ENCODE measurements around the gene CILP. TPM values are rescaled to one million over a fixed set of nuclear protein-coding genes. Genes with fewer than 3 reads are reported as not detected.

The CILP gene
- total RNA-seq, 4 donors from 2014 or later, result 40.4 to 166 (median 93.8) TPM

DNA sequence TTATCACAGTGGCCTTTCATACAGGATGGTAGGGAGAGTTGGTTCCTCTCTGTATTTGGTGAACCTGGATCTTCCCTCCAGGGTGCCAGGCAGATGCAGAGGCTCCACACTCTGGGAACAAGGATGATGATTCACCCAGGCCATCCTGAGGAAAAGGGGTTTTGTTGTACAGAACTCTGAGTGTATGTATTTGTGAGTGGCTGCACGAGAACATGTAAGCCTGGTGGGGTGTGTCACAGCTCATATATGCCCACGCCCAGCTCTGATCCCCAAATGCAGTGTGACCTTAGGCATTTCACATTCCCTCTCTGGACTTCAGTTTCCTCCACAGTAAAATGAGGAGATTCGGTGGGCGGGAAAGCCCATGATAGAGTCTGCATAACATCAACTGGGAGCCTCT lies 11.6 kb upstream of the CILP start:
- WGBS, result 90% methylated on average over 4 of the region's 4 CpGs
- Histone ChIP-seq H3K36me3 (no peaks in the 10 kb centered on the region), H3K9me3 (no peaks in the 10 kb centered on the region), H3K4me3 (no peak overlapping the region), H3K4me1 (no peaks in the 10 kb centered on the region), H3K27me3 (no peaks in the 10 kb centered on the region), H3K27ac (replicated peaks in 1 of 4) (no peak overlapping the region)
- no peak for TF ChIP-seq CTCF (IDR thresholded peaks at IDR 0.05)
- TF ChIP-seq POLR2A (IDR thresholded peaks at IDR 0.05; ENCODE audit: low read depth), result no peak
- no peak for TF ChIP-seq POLR2AphosphoS5 (IDR thresholded peaks at IDR 0.05)
- TF ChIP-seq EP300 (IDR thresholded peaks at IDR 0.05), result no peak
- no peak for DNase-seq (ENCODE audit: extremely low spot score)
- intact Hi-C loops (cut with DNase I), result no loop called here

DNA sequence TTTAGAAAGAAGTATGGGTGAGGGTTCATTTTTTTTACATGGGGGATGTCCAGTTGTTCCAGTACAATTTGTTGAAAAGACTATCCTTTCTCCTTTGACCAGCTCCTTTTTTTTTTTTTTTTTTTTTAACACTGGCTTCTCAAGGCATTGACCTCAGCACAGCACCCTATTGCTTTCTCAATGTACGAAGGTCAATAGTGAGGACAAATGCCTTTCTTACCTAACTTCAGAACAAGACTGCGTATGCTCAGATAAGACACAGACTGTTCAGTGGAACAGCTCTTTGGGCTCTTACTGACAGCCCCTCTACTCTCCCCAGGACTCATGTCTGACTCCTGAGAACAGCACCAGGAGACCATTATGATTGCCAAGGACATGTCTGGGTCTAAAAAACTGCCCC lies 10.4 kb upstream of the CILP start:
- intact Hi-C loops (cut with DNase I), result no loop called here
- Histone ChIP-seq H3K4me3 (no peak overlapping the region), H3K36me3 (no peaks in the 10 kb centered on the region), H3K9me3 (no peaks in the 10 kb centered on the region), H3K27ac (replicated peaks in 1 of 4) (no peak overlapping the region), H3K4me1 (no peaks in the 10 kb centered on the region), H3K27me3 (no peaks in the 10 kb centered on the region)
- TF ChIP-seq EP300 (IDR thresholded peaks at IDR 0.05) (no peak), POLR2AphosphoS5 (IDR thresholded peaks at IDR 0.05) (no peak), CTCF (IDR thresholded peaks at IDR 0.05) (no peak), POLR2A (IDR thresholded peaks at IDR 0.05; ENCODE audit: low read depth) (no peak)
- WGBS, result 92% methylated on average over 2 of the region's 2 CpGs
- DNase-seq (ENCODE audit: extremely low spot score), result no peak

DNA sequence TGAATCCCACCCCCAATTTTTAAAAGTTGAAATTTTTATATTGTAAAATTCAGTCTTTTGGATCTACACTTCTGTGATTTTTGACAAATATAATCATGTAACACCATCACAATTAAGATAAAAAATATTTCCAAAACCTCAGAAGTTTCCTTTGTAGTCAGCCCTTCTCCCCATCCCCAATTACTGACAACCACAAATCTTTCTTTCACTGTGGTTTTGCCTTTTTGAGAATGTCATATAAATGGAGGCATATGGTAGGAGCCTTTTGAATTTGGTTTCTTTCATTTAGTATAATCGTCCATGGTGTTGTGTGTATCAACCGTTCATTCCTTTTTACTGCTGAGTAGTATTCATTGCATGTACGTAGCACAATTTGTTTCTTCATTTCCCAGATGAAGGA lies 7.9 kb upstream of the CILP start:
- Histone ChIP-seq H3K4me1 (no peaks in the 10 kb centered on the region), H3K4me3 (no peak overlapping the region), H3K27ac (replicated peaks in 1 of 4) (no peak overlapping the region), H3K36me3 (no peaks in the 10 kb centered on the region), H3K9me3 (no peaks in the 10 kb centered on the region), H3K27me3 (no peaks in the 10 kb centered on the region)
- intact Hi-C loops (cut with DNase I), result no loop called here
- 91% methylated on average over 3 of the region's 3 CpGs for WGBS
- no peak for DNase-seq (ENCODE audit: extremely low spot score)
- TF ChIP-seq EP300 (IDR thresholded peaks at IDR 0.05), result no peak
- no peak for TF ChIP-seq POLR2AphosphoS5 (IDR thresholded peaks at IDR 0.05)
- no peak for TF ChIP-seq POLR2A (IDR thresholded peaks at IDR 0.05; ENCODE audit: low read depth)

DNA sequence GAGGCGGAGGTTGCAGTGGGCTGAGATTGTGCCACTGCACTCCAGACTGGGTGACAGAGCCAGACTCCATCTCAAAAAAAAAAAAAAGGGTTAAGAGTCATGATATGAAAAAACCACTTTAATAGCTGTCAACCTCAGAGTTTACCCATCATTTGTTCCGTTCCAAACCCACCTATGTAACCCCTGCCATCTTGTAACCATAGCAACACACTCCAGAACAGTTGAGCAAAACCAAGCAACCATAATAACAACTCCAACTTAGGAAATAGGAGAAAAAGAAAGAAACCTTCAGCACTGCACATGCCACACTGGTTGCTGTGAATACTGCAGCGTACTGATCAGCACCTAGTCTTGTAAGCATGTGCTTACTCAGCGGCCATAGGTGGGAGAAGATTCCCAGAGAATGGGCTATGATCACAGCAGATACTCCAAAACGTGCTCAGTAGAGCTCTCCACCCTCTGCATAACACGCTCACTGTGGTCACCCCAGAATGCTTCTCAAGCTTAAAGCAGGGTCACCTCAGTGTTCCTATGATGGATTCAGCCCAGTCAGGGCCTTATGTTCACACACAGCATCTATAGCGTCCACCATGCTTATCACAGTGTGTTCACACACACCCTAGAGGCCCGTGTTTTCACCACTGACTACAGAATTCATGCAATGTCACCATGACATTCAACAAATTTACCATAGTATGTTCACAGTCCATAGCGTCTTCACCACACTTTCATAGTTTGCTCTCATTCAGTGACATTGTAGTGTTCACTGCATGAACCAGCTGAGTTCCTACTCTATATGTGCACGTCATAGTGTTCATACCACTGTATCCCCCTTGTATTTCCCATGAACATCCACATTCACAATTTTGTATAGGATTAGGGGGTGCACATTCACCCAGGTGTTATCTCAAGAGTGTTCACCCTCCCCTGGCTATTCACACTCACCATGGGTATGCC lies 6.5 kb upstream of the CILP start:
- Histone ChIP-seq H3K36me3 (no peaks in the 10 kb centered on the region), H3K4me3 (no peak overlapping the region), H3K4me1 (no peaks in the 10 kb centered on the region), H3K27me3 (no peaks in the 10 kb centered on the region), H3K27ac (replicated peaks in 1 of 4) (no peak overlapping the region), H3K9me3 (no peaks in the 10 kb centered on the region)
- intact Hi-C loops (cut with DNase I), result no loop called here
- 89% methylated on average over 10 of the region's 10 CpGs for WGBS
- no peak for TF ChIP-seq POLR2AphosphoS5 (IDR thresholded peaks at IDR 0.05)
- no peak for TF ChIP-seq POLR2A (IDR thresholded peaks at IDR 0.05; ENCODE audit: low read depth)
- no peak for TF ChIP-seq CTCF (IDR thresholded peaks at IDR 0.05)
- no peak for DNase-seq (ENCODE audit: extremely low spot score)

DNA sequence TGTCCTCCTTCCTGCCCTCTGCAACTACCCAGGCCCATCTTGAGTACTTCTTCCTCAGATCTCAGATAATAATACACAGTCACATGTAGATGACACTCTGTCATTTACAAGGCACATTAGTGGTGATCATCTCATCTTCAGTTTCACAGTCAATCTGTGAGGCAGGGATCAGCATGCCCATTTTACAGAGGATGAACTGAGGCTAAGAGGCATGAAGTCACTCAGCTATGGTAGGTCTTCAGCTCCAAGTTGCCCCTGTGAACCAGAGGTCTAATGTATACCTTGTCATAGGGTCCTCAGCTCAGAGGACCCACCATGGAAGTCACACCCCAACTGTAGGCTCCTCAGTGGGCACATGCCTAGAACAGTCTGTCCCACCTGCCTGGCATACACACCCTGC lies 4.2 kb upstream of the CILP start:
- Histone ChIP-seq H3K4me3 (no peak overlapping the region), H3K4me1 (peaks cover 8 to 18% (median 10%) of the 10 kb centered on the region in 4 donors), H3K27me3 (no peaks in the 10 kb centered on the region), H3K9me3 (no peaks in the 10 kb centered on the region), H3K27ac (replicated peaks in 1 of 4) (no peak overlapping the region), H3K36me3 (no peaks in the 10 kb centered on the region)
- intact Hi-C loops (cut with DNase I), result no loop called here
- no peak for TF ChIP-seq EP300 (IDR thresholded peaks at IDR 0.05)
- TF ChIP-seq POLR2A (IDR thresholded peaks at IDR 0.05; ENCODE audit: low read depth), result no peak
- no peak for TF ChIP-seq POLR2AphosphoS5 (IDR thresholded peaks at IDR 0.05)
- no peak for TF ChIP-seq CTCF (IDR thresholded peaks at IDR 0.05)
- DNase-seq (ENCODE audit: extremely low spot score), result no peak

Measured in esophagus muscularis mucosa (tissue), 4 donors.